DMS53 treated with DMSO at 0.1 percent for 48 hours (cell line): ENCODE measurements around the gene ZSCAN10.
"Not testable (repeated sequence)": the region's sequence is repeated elsewhere in the genome, so short reads cannot be mapped to it uniquely, and the experiment has no call there.

ENCODE experiments used
- DNase-seq: peaks from one replicate; lab custom pipeline; 2025; ENCODE audit not compliant: unreplicated experiment; lab: John Stamatoyannopoulos, UW

Gene ZSCAN10

GRCh38 chr16:3098459-3099394, at the start of gene ZSCAN10:
ZSCAN10 (minus strand) TSS chr16:3099294; CDS start chr16:3092937, 6,357 bp downstream.
- no peak for DNase-seq

- no peak for DNase-seq
These were observed 49.4 kb upstream of the ZSCAN10 start for GRCh38 chr16:3148256-3149192.

- DNase-seq, result no peak
These were observed 48.6 kb upstream of the ZSCAN10 start for GRCh38 chr16:3147757-3148104.

GRCh38 chr16:3147046-3147756, 48.1 kb upstream of the ZSCAN10 start:
- no peak for DNase-seq

GRCh38 chr16:3145660-3146059, 46.6 kb upstream of the ZSCAN10 start:
- DNase-seq, result no peak

GRCh38 chr16:3145151-3145550, 46.1 kb upstream of the ZSCAN10 start:
- no peak for DNase-seq

GRCh38 chr16:3144321-3144983, 45.4 kb upstream of the ZSCAN10 start:
- no peak for DNase-seq

GRCh38 chr16:3143598-3144320, 44.7 kb upstream of the ZSCAN10 start:
- no peak for DNase-seq

GRCh38 chr16:3143189-3143588, 44.1 kb upstream of the ZSCAN10 start:
- DNase-seq, result no peak

GRCh38 chr16:3142770-3143169, 43.7 kb upstream of the ZSCAN10 start:
- no peak for DNase-seq

- no peak for DNase-seq
These were observed 43.2 kb upstream of the ZSCAN10 start for GRCh38 chr16:3142327-3142726.

GRCh38 chr16:3141781-3142311, 42.8 kb upstream of the ZSCAN10 start:
- no peak for DNase-seq

GRCh38 chr16:3140603-3141427, 41.7 kb upstream of the ZSCAN10 start:
- no peak for DNase-seq

- not testable (repeated sequence) for DNase-seq
These were observed 40.5 kb upstream of the ZSCAN10 start for GRCh38 chr16:3139561-3139960.

GRCh38 chr16:3138823-3139426, 39.8 kb upstream of the ZSCAN10 start:
- DNase-seq, result no peak

GRCh38 chr16:3138342-3138741, 39.2 kb upstream of the ZSCAN10 start:
- DNase-seq, result no peak

GRCh38 chr16:3137267-3137666, 38.2 kb upstream of the ZSCAN10 start:
- DNase-seq, result no peak

- no peak for DNase-seq
These were observed 36.1 kb upstream of the ZSCAN10 start for GRCh38 chr16:3135126-3135715.
